ENCODE measurements around the gene ANKS1A. TPM values are rescaled to one million over a fixed set of nuclear protein-coding genes. Genes with fewer than 3 reads are reported as not detected.
"Not testable (repeated sequence)": the region's sequence is repeated elsewhere in the genome, so short reads cannot be mapped to it uniquely, and the experiment has no call there.

ANKS1A gene
- polyA plus RNA-seq, 1 experiment = 5.1 TPM

DNA sequence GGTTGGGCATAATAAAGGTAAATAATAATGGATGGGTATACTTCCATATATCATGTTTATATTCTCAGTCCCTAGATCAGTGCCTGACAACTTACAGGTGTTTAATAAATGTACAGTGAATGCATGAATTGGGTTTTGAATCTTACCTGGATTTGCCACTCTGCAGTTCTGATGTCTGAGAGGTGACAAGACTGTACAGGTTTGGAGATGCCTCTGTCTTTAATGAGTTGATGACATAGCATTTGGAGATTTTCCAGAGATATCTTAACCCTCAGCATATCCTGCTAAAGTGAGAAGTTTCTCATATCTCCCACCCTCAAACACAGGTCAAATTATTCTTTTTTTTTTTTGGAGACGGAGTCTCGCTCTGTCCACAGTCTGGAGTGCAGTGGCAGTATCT, 2.2 kb downstream of the ANKS1A start:
- no peaks in the 10 kb centered on the region; the same call in 1 of the 2 replicates for H3K9me3 ChIP-seq (ENCODE audit: control insufficient read depth, insufficient read depth, low read length)
- H3K4me3 ChIP-seq (ENCODE audit: low read depth, low read length) = no peak overlapping the region
- no peak for DNase-seq (ENCODE audit: low read depth, low spot score)
- H3K27me3 ChIP-seq (ENCODE audit: control insufficient read depth, insufficient read depth, low read length) = no peaks in the 10 kb centered on the region
- H3K27ac ChIP-seq (ENCODE audit: low read depth, low read length) = no peak overlapping the region
- TF ChIP-seq, protein P1, sequence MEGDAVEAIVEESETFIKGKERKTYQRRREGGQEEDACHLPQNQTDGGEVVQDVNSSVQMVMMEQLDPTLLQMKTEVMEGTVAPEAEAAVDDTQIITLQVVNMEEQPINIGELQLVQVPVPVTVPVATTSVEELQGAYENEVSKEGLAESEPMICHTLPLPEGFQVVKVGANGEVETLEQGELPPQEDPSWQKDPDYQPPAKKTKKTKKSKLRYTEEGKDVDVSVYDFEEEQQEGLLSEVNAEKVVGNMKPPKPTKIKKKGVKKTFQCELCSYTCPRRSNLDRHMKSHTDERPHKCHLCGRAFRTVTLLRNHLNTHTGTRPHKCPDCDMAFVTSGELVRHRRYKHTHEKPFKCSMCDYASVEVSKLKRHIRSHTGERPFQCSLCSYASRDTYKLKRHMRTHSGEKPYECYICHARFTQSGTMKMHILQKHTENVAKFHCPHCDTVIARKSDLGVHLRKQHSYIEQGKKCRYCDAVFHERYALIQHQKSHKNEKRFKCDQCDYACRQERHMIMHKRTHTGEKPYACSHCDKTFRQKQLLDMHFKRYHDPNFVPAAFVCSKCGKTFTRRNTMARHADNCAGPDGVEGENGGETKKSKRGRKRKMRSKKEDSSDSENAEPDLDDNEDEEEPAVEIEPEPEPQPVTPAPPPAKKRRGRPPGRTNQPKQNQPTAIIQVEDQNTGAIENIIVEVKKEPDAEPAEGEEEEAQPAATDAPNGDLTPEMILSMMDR (IDR thresholded peaks at IDR 0.05; ENCODE audit: low read depth, low read length) = no peak
- CTCF ChIA-PET = interaction anchor here (4.6 kb wide), 1 partner anchor 248 kb away, joined by 22 read pairs; no protein-coding TSS in a partner anchor
- POLR2A ChIA-PET = no interaction called here

DNA sequence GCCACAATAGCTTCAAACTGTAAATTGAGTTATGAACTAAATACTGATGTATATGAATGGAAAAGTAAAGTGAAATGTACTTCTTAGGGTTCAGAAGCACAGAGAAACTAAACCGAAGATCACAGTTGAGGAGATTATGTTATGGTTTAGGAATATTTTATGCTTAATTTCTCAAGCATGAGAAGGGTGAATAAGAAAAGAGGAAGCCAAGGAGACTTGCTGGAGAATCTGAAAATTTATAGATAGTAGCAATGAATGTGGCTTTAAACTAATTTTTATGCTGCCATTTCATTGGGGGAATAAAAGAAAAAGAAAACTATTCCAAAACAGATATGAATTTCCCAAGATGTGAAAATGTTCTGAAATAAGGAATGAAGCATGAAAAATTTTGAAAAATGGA, 5.6 kb downstream of the ANKS1A start:
- no peak for DNase-seq (ENCODE audit: low read depth, low spot score)
- H3K9me3 ChIP-seq (ENCODE audit: control insufficient read depth, insufficient read depth, low read length) = no peaks in the 10 kb centered on the region
- H3K27me3 ChIP-seq (ENCODE audit: control insufficient read depth, insufficient read depth, low read length) = no peaks in the 10 kb centered on the region
- H3K4me3 ChIP-seq (ENCODE audit: low read depth, low read length) = no peak overlapping the region
- ChIA-PET CTCF (interaction anchor here (0.6 kb wide), 1 partner anchor 330 kb away, joined by 3 read pairs; no protein-coding TSS in a partner anchor), POLR2A (no interaction called here)
- TF ChIP-seq, protein P1 (IDR thresholded peaks at IDR 0.05; ENCODE audit: low read depth, low read length) = no peak
- no peak overlapping the region for H3K27ac ChIP-seq (ENCODE audit: low read depth, low read length)

DNA sequence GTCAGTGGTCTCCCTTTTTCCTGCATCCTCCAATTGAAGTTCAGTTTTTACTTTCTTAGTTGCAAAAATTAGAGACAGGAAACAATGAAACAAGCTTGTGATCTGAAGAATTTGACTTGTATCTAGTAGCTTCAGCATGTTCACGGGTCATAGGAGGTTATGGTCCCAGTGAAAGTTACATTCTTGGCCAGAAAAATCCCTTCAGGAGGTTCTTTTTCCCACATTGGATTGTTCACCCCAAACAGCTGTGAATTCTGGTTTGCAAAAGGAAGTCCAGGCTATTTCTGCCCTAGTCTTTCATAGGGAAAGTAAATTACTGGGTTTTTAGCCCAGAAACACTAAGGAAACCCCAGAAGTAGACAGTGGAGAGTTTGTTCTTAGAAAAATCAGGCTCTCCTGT, 8.1 kb downstream of the ANKS1A start:
- Histone ChIP-seq H3K27ac (ENCODE audit: low read depth, low read length) (no peak overlapping the region), H3K9me3 (ENCODE audit: control insufficient read depth, insufficient read depth, low read length) (no peaks in the 10 kb centered on the region), H3K27me3 (ENCODE audit: control insufficient read depth, insufficient read depth, low read length) (no peaks in the 10 kb centered on the region), H3K4me3 (ENCODE audit: low read depth, low read length) (no peak overlapping the region)
- POLR2A ChIA-PET = no interaction called here
- TF ChIP-seq, protein P1 (IDR thresholded peaks at IDR 0.05; ENCODE audit: low read depth, low read length) = no peak
- DNase-seq (ENCODE audit: low read depth, low spot score) = no peak
- CTCF ChIA-PET = interaction anchor here (1.7 kb wide), 1 partner anchor 308 kb away, joined by 4 read pairs; no protein-coding TSS in a partner anchor

DNA sequence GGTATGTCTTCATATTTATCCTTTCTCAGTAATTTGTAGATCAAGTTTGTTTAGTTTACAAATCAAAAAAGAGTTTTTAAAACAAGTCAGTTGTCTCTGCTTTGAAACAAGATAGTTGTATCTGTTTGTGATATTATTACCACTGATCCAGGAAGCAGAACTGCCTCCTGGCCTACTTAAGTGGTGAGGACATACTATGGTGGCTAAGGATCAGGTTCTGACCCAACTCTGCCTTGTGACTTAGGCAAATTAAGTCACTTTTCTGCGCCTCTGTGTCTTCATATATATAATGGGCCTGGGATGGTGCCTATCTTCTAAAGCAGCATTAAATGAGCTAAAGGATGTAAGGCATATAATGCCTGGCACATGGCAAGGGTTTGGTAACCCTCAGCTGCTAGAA, 8.7 kb downstream of the ANKS1A start:
- CTCF ChIA-PET = interaction anchor here (1.7 to 2.3 kb wide), 2 partner anchors 89 to 308 kb away, joined by 4 to 5 read pairs; no protein-coding TSS in a partner anchor

DNA sequence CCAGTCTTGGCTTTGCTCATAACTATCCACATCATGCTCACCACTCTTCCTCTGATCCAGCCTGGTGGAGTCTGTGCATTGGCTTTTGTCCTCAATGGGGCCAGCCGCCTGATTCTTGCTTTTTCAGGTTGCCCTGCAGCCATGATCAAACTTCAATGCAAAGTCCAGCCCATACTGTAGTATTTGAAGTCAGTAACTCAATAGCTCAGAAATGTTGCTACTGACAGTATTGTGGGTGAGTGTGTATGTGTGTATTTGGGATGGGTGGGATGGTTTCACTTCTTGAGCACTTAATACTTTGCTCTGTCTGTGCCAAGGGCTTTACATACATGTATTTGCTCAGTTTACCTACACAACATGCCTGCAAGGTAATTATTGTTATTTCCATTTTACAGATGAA, 10.7 kb downstream of the ANKS1A start:
- H3K9me3 ChIP-seq (ENCODE audit: control insufficient read depth, insufficient read depth, low read length); H3K27ac ChIP-seq (ENCODE audit: low read depth, low read length); POLR2A ChIA-PET; H3K27me3 ChIP-seq (ENCODE audit: control insufficient read depth, insufficient read depth, low read length); DNase-seq (ENCODE audit: low read depth, low spot score); H3K4me3 ChIP-seq (ENCODE audit: low read depth, low read length): not testable (repeated sequence)
- CTCF ChIA-PET = interaction anchor here (0.5 to 2.3 kb wide), 2 partner anchors 87 to 623 kb away, joined by 5 read pairs; no protein-coding TSS in a partner anchor

More for the DNA sequence above, 8.7 kb downstream of the ANKS1A start:
- no peaks in the 10 kb centered on the region for H3K9me3 ChIP-seq (ENCODE audit: control insufficient read depth, insufficient read depth, low read length)
- H3K4me3 ChIP-seq (ENCODE audit: low read depth, low read length) = no peak overlapping the region
- no peak for DNase-seq (ENCODE audit: low read depth, low spot score)
- H3K27me3 ChIP-seq (ENCODE audit: control insufficient read depth, insufficient read depth, low read length) = no peaks in the 10 kb centered on the region
- POLR2A ChIA-PET = no interaction called here
- H3K27ac ChIP-seq (ENCODE audit: low read depth, low read length) = no peak overlapping the region
- TF ChIP-seq, protein P1 (IDR thresholded peaks at IDR 0.05; ENCODE audit: low read depth, low read length) = no peak

Measured in AG04450 (cell line).